ENCODE measurements around the gene TTC36.
"Not testable (repeated sequence)": the region's sequence is repeated elsewhere in the genome, so short reads cannot be mapped to it uniquely, and the experiment has no call there.

TTC36 gene

GRCh38 chr11:118527109-118527508 is at the start of gene TTC36:
TTC36 (plus strand) TSS chr11:118527474; CDS start chr11:118527495, 21 bp downstream.
- DNase-seq: no peak

GRCh38 chr11:118481238-118481637 is 46.0 kb upstream of the TTC36 start:
- not testable (repeated sequence) for DNase-seq

DNA sequence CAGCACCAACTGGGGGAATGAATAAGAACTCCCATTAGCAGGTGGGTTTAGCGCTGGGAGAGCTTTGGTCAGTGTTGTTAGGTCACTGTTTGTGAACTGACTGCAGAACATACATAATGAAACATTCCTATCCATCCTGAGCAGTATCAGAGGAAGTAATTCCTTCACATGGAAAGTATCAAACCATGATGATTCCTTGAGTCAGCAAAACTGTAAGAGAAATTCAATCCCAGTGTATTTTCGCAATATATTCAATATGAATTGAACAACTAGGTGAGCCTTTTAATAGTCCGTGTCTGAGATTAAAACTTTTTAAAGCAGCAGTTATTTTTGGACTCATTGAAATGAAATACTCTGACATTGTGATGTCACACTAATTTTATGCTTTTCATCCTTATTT is 42.9 kb upstream of the TTC36 start:
- no peak for DNase-seq

DNA sequence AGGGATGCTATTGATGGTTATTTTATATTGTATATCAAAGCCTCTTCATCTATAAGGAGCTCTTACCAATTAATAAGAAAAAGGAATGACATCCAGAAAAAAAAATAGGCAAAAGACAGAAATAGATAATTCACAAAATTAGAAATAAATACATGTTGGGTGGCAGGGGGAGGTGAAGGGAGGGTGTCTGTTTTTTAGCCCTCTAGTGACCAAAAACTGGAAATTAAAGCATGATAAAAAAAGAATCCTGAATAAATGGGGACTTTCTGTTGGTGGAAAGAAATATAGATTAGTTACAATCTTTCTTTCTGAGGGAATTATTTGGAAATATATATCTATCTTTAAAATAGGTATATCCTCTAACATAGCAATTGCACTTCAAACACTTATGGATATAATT is 42.0 kb upstream of the TTC36 start:
- no peak for DNase-seq

DNA sequence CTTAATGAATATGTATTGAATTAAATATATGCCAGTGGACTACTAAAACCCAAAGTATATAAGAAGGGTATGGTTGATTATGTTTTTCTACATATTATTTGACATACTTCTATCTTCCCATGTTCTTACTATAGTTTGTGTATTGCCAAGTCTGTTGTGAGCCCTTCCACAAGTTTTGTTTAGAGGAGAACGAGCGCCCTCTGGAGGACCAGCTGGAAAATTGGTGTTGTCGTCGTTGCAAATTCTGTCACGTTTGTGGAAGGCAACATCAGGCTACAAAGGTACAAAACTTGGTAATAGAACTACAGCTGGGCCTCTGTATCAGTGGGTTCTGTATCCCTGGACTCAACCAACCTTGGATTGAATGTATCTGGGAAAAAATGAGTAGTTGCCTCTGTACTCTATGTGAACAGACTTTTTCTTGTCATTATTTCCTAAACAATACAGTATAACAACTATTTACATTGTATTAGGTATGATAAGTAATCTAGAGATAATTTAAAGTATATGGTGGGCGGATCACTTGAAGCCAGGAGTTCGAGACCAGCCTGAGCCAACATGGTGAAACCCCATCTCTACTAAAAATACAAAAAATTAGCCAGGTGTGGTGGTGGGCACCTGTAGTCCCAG is 38.7 kb upstream of the TTC36 start:
- peak; percentile 1 to 33 for DNase-seq

- no peak for DNase-seq
These were observed 36.2 kb upstream of the TTC36 start for GRCh38 chr11:118491041-118491440.

DNA sequence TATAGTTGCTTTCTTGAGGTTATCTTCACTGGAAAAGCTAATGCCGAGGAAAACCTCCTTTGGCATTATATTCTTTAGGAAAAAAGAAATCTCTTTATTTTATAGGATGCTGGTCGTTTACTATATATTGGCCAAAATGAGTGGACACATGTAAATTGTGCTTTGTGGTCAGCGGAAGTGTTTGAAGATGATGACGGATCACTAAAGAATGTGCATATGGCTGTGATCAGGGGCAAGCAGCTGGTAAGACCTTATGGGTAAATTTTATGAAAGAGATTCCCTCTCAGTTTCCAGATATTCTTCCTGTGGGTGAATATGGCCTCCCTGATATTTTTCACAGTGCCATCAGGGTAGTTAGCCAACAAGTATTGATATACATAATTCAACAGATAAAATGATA is 29.4 kb upstream of the TTC36 start:
- DNase-seq: no peak

GRCh38 chr11:118503216-118503615 is 24.1 kb upstream of the TTC36 start:
- no peak for DNase-seq

- DNase-seq: no peak
These were observed 15.7 kb upstream of the TTC36 start for GRCh38 chr11:118511601-118512000.

- DNase-seq: no peak
These were observed 13.2 kb upstream of the TTC36 start for GRCh38 chr11:118514103-118514502.

DNA sequence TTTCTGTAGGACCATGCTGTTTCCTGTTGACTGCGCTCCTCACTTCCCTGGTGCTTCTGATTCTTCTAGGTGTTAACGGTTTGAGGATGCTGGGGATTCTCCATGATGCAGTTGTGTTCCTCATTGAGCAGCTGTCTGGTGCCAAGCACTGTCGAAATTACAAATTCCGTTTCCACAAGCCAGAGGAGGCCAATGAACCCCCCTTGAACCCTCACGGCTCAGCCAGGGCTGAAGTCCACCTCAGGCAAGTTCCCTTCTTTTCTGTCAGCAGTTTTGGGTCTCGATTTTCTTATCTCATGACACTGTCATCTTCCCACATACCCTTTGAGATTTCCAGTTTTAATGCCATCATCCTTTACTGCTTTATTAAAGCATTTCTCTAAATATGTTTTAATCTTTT is 7.7 kb upstream of the TTC36 start:
- no peak for DNase-seq

DNA sequence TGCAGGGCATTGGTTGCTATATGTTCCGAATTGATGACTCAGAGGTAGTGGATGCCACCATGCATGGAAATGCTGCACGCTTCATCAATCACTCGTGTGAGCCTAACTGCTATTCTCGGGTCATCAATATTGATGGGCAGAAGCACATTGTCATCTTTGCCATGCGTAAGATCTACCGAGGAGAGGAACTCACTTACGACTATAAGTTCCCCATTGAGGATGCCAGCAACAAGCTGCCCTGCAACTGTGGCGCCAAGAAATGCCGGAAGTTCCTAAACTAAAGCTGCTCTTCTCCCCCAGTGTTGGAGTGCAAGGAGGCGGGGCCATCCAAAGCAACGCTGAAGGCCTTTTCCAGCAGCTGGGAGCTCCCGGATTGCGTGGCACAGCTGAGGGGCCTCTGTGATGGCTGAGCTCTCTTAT is 5.4 kb upstream of the TTC36 start:
- DNase-seq: no peak

- no peak for DNase-seq
These were observed 4.7 kb upstream of the TTC36 start for GRCh38 chr11:118522571-118523072.

GRCh38 chr11:118524356-118524755 is 2.9 kb upstream of the TTC36 start:
- DNase-seq: no peak

DNA sequence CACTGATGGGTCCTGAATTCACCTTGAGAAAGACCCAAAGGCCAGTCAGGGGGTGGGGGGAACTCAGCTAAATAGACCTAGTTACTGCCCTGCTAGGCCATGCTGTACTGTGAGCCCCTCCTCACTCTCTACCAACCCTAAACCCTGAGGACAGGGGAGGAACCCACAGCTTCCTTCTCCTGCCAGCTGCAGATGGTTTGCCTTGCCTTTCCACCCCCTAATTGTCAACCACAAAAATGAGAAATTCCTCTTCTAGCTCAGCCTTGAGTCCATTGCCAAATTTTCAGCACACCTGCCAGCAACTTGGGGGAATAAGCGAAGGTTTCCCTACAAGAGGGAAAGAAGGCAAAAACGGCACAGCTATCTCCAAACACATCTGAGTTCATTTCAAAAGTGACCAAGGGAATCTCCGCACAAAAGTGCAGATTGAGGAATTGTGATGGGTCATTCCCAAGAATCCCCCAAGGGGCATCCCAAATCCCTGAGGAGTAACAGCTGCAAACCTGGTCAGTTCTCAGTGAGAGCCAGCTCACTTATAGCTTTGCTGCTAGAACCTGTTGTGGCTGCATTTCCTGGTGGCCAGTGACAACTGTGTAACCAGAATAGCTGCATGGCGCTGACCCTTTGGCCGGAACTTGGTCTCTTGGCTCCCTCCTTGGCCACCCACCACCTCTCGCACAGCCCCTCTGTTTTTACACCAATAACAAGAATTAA is 2.4 kb upstream of the TTC36 start:
- DNase-seq: no peak

GRCh38 chr11:118526688-118527087 is 586 bp upstream of the TTC36 start:
- DNase-seq: no peak

- DNase-seq: no peak
These were observed 1.2 kb downstream of the TTC36 start for GRCh38 chr11:118528511-118528910.

DNA sequence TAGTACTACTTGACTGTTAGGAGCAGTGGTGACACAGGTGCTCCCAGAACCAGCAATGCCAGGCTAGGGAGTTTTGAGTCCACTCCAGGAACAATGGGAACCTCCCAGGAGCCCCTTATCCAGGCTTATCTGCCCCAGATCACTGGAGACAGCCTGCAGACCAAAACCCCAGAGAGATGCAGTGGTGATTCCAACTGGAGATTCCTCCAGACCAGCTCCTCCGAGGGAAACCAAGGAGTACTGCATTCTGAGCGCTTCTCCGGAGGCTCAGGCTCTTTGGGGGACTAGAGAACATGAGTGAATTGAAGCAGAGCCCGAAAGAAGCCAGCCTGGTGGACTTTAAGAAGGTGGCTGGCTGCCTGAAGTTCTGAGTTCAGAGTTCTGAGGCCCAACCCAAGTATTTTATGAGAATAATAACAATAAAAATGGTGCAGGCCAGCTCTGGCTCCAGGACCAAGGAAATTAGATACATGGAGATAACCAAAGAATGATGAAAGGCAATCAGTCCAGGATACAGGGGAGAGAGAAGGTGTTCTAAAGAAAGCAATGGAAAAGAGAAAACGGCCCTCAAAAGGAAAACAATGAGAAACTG is 2.4 kb downstream of the TTC36 start:
- DNase-seq: no peak

GRCh38 chr11:118530180-118530682 is 3.0 kb downstream of the TTC36 start:
- DNase-seq: no peak

GRCh38 chr11:118530683-118531596 is 3.7 kb downstream of the TTC36 start, which contains the start of gene TMEM25:
TMEM25 (plus strand) TSS chr11:118531192; CDS start chr11:118531802, 610 bp downstream.
- peak; percentile 40 to 67 for DNase-seq

GRCh38 chr11:118531597-118532084 is 4.4 kb downstream of the TTC36 start:
- DNase-seq: no peak

GRCh38 chr11:118532091-118532490 is 4.8 kb downstream of the TTC36 start:
- no peak for DNase-seq
